Type B pancreatic cell (in vitro differentiated cells): ENCODE measurements around the gene POU6F2. TPM values are rescaled to one million over a fixed set of nuclear protein-coding genes. Genes with fewer than 3 reads are reported as not detected.

Experiments
- DNase-seq: peaks from one replicate; pipeline ENCODE4 v3.0.0; 2021; ENCODE audit warnings: mixed read lengths; ENCODE audit not compliant: unreplicated experiment; ENCODE audit errors: extremely low spot score
- H3K27ac Mint-ChIP-seq: 2 replicates; pipeline ENCODE4 v1.8.0; 2021; ENCODE audit warnings: mild to moderate bottlenecking, mixed read lengths
- H3K27me3 Mint-ChIP-seq: 2 replicates; pipeline ENCODE4 v1.8.0; 2021; ENCODE audit warnings: mixed read lengths
- H3K36me3 Mint-ChIP-seq: 2 replicates; pipeline ENCODE4 v1.8.0; 2021; ENCODE audit warnings: mixed read lengths
- H3K4me1 Mint-ChIP-seq: one replicate; pipeline ENCODE4 v1.8.0; 2021; ENCODE audit warnings: mixed read lengths; ENCODE audit not compliant: unreplicated experiment
- H3K4me3 Mint-ChIP-seq: 2 replicates; pipeline ENCODE4 v1.8.0; 2021; ENCODE audit warnings: mild to moderate bottlenecking, mixed read lengths
- H3K9me3 Mint-ChIP-seq: 2 replicates; pipeline ENCODE4 v1.8.0; 2021; ENCODE audit warnings: mixed read lengths
- CTCF ChIP-seq: fragments of 200-600 bp; sonication (generic); conservative IDR thresholded peaks from 2 replicates; pipeline ENCODE4 v1.5.0; 2021; ENCODE audit warnings: antibody characterized with exemption, mild to moderate bottlenecking
- total RNA-seq: library from RNA; stranded (reverse); gene quantifications from 2 replicates; pipeline ENCODE4 v1.2.1, GENCODE V29; 2021; ENCODE audit warnings: low replicate concordance

The POU6F2 gene
- total RNA-seq, 1 donor from 2014 or later, result 1.4 TPM

- no peak overlapping the region for H3K4me3 Mint-ChIP-seq
- H3K27ac Mint-ChIP-seq, result no peak overlapping the region
Measured at GRCh38 chr7:39291628-39292410, 314.1 kb downstream of the POU6F2 start.

GRCh38 chr7:39293056-39293823 is 315.5 kb downstream of the POU6F2 start:
- Mint-ChIP-seq H3K27me3 (peaks cover 27% of the 10 kb centered on the region), H3K36me3 (no peaks in the 10 kb centered on the region), H3K4me3 (no peak overlapping the region), H3K9me3 (no peaks in the 10 kb centered on the region), H3K27ac (no peak overlapping the region), H3K4me1 (peaks cover 10% of the 10 kb centered on the region)
- DNase-seq, result no peak
- TF ChIP-seq CTCF, result no peak

More at GRCh38 chr7:39291628-39292410, 314.1 kb downstream of the POU6F2 start:
- no peaks in the 10 kb centered on the region for H3K9me3 Mint-ChIP-seq
- no peak for TF ChIP-seq CTCF
- DNase-seq, result no peak
- H3K4me1 Mint-ChIP-seq, result peaks cover 10% of the 10 kb centered on the region
- no peaks in the 10 kb centered on the region for H3K36me3 Mint-ChIP-seq
- peaks cover 39% of the 10 kb centered on the region for H3K27me3 Mint-ChIP-seq

GRCh38 chr7:39294022-39294421 is 316.3 kb downstream of the POU6F2 start:
- no peak for TF ChIP-seq CTCF
- DNase-seq, result no peak
- H3K9me3 Mint-ChIP-seq, result no peaks in the 10 kb centered on the region
- H3K27me3 Mint-ChIP-seq, result peaks cover 22% of the 10 kb centered on the region
- H3K27ac Mint-ChIP-seq, result no peak overlapping the region
- peaks cover 10% of the 10 kb centered on the region for H3K4me1 Mint-ChIP-seq
- H3K36me3 Mint-ChIP-seq, result no peaks in the 10 kb centered on the region
- H3K4me3 Mint-ChIP-seq, result no peak overlapping the region

GRCh38 chr7:39295796-39296195 is 318.1 kb downstream of the POU6F2 start:
- TF ChIP-seq CTCF, result no peak
- no peak for DNase-seq
- Mint-ChIP-seq H3K27ac (no peak overlapping the region), H3K4me1 (peaks cover 10% of the 10 kb centered on the region), H3K36me3 (no peaks in the 10 kb centered on the region), H3K27me3 (peaks cover 16% of the 10 kb centered on the region), H3K4me3 (no peak overlapping the region), H3K9me3 (no peaks in the 10 kb centered on the region)

- Mint-ChIP-seq H3K9me3 (no peaks in the 10 kb centered on the region), H3K36me3 (no peaks in the 10 kb centered on the region)
- DNase-seq, result no peak
Measured at GRCh38 chr7:39299695-39300094, 322.0 kb downstream of the POU6F2 start.

More at GRCh38 chr7:39299695-39300094, 322.0 kb downstream of the POU6F2 start:
- Mint-ChIP-seq H3K27me3 (peaks cover 23% of the 10 kb centered on the region), H3K27ac (no peak overlapping the region), H3K4me3 (no peak overlapping the region), H3K4me1 (peaks cover 4% of the 10 kb centered on the region)
- no peak for TF ChIP-seq CTCF
